Activated CD8-positive, alpha-beta memory T cell treated with anti-CD3 and anti-CD28 coated beads for 24 hours (primary cell): ENCODE data around the gene PSMB2.
A peak's percentile ranks its signal among the peaks of the same experiment; 100 is the strongest.
"Not testable (repeated sequence)": the region's sequence is repeated elsewhere in the genome, so short reads cannot be mapped to it uniquely, and the experiment has no call there.

ENCODE experiments used
- DNase-seq: peaks from one replicate; pipeline ENCODE4 v3.0.0-alpha.2; 2020

PSMB2 gene

DNA sequence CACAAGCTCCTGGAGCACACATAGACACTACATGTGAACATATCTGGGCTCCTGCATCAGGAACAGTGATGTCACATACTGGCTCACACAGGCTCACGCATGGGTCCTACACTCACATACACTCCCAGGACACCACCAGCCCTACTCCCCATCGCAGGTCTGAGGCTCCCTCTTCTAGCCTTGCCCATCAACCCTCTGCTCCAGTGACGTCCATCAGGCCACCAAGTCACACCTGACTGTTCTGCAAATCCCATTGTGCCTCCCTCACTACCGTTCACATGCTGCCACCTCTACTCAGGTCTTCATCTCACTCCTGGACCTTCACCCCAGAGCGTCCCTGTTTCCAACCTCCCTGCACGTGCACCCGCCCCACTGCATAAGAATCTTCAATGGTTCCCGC, 50.1 kb downstream of the PSMB2 start:
- DNase-seq: peak; percentile 17

DNA sequence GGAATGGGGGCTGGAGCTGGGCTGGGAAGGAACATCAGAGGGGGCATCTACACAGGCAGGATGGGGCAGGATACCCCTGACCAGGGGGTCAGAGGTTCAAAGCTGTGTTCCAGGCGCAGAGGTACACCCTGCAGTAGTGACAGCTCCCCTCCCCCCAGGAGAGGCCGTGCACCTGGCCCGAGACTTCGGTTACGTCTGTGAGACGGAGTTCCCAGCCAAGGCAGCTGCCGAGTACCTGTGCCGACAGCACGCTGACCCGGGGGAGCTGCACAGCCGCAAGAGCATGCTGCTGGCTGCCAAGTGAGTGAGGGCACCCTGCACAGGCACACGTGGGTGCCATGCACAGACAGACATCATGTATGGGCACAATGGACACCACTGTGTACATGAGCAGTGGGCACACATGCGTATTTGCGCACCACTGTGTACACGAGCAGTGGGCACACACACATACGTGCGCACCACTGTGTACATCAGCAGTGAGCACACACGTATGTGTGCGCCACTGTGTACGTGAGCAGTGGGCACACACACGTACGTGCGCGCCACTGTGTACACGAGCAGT, 50.8 kb downstream of the PSMB2 start:
- DNase-seq: peak; percentile 44

DNA sequence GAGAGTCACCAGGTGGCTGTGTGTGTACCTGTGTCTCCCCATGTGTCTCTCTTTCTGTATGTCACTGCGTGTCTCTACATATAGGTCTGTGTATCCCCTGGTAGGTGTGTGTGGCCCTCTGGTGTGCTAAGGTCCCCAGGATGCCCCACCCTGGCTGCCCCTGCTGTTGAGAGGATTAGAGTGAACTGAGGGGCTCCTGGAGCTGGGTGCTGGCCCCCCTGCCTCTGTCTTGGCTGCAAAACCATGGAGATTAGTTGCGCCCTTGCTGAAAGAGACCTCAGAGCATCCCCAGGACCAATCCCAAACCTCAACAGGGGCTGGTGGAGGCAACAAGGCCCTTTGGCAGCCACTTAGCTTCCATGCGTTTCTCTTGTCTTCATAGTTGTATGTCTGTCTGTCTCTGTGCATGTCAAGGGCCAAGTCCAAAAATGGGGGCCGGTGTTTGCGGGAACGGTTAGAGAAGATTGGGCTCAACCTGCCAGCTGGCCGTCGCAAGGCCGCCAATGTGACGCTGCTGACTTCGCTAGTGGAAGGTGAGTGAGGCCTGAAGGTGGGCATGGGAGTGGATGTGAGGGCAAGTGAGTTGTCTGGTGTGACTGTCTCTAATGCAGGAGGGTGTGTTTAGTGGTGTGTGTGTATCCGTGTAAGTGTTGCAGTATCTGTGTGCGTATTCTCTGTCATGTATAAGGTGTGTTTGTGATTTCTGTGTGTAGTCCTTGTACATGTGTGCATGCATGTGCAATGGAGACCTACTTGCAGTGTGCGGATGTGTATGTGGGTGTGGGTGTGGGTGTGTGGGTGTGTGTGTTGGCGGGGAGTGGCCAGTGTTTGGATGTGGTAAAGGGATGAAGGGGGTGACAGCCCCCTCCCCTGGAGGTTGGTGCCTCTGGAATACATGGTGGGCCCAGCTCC, 51.6 kb downstream of the PSMB2 start:
- peak; percentile 30 for DNase-seq

DNA sequence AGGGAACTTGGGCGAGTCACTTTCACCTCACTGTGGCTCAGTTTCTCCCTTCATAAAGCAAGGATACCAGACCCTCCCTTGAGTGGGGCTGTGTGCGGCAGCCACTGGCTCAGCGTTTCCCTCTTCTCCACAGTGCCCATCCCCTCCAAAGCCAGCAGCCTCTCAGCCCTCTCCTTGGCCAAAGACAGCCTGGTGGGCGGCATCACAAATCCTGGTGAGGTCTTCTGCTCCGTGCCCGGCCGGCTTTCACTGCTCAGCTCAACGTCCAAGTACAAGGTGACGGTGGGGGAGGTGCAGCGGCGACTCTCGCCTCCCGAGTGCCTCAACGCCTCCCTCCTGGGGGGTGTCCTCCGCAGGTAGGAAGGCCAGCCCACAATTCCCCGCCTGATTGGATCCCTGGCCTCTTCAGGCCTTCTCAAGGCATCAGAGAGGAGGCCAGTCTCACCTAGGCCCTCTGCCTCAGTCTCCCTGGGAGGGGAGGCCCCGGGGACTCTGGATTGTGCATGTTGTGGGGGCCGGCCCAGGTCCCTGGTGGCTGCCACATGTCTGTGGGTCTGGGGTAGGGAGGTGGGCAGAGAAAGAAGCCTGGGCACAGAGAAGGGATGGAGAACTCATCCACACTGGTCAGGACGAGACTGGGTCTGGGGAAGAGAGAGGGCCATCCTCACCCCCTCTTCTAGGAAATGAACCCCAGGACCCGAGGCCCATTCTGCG, 53.0 kb downstream of the PSMB2 start:
- no peak for DNase-seq

DNA sequence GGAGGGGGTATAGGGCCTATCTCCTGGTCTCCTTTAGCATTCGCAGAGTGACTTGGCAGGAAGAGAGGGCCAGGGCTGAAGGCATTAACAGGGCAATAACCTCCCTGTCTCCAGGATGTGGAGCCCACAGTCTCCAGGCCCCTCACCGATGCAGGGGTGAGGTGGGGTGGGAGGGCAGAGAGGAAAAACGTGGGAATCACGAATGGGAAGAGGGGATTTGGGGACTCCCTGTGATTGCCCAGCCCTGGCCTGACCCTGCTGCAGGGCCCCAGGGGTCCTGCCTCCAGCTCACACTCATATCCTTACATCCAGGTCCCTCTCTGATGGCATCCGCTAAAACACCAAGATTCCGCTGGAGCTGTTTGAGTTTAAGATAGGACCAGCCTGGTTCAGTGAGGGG, 53.6 kb downstream of the PSMB2 start:
- no peak for DNase-seq

DNA sequence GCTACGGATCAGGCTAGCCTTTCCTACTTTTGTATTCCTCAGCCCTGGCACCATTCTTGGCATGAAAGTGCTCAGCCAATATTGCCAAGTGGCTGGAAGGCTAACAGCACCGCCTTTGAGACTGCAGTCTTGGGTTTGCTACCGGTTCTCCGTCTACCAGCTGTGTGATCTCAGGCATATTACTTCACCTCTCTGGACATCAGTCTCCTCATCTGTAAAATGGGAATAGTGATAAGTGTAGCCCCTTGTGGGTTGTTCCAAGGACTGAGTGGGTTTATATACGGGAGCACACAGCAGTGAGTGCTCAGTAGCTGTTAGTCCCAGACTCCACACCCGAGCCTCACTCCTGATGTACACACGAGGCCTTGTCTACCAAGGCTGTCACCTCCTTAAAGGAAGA, 54.5 kb downstream of the PSMB2 start:
- no peak for DNase-seq

DNA sequence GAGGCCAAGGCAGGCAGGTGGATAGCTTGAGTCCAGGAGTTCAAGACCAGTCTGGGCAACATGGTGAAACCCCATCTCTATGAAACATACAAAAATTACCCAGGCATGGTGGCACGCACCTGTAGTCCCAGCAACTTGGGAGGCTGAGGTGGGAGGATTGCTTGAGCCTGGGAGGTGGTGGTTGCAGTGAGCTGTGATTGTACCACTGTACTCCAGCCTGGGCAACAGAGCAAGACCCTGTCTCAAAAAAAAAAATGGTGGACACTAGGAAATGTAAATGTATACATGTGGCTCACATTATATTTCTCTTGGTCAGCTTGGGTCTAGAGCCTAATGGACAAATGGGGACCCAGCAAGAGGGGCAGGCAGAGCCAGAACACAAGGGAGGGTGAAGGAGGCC, 55.5 kb downstream of the PSMB2 start:
- DNase-seq: not testable (repeated sequence)

DNA sequence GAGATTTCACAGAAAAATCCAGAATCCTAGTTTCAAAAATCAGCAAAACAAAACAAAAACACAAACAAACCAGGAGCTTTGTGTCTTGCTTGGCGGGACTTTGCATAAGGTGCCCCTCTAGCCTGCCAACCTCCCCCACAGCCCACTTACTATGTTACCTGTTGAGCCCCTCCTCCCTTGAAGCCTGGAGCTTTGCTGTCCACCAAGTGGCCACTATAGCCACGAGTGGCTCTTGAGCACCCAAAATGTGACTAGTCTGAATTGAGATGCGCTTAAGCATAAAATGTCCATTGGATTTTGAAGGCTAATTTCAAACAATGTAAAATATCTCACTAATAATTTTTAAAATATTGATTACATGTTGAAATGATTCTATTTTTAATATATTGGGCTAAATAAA, 56.0 kb downstream of the PSMB2 start:
- DNase-seq: no peak

DNA sequence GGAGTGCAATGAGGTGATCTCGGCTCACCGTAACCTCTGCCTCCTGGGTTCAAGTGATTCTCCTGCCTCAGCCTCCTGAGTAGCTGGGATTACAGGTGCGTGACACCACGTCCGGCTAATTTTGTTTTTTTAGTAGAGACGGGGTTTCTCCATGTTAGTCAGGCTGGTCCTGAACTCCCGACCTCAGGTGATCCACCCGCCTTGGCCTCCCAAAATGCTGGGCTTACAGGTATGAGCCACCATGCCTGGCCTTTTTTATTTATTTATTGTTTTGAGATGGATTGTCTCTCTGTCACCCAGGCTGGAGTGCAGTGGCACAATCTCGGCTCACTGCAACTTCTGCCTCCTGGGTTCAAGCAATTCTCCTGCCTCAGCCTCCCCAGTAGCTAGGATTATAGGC, 59.7 kb downstream of the PSMB2 start:
- DNase-seq: not testable (repeated sequence)

DNA sequence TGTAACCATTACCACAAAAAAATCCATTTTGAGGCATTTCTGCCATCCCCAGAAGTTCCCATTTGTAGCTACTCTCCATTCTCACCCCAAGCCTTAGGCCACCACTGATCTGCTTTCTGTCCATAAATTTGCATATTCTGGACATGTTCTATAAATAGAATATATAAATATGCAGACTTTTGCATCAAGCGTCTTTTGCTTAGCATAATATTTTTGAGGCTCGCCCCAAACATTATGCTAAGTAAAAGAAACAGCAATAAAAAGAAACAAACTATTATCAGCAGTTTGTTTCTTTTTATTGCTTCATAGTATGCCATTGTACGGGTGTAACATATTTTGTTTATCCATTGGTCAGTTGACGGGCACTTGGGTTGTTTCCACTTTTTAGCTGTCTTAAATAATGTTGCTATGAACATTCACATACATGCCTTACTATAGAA, 60.4 kb downstream of the PSMB2 start:
- no peak for DNase-seq

DNA sequence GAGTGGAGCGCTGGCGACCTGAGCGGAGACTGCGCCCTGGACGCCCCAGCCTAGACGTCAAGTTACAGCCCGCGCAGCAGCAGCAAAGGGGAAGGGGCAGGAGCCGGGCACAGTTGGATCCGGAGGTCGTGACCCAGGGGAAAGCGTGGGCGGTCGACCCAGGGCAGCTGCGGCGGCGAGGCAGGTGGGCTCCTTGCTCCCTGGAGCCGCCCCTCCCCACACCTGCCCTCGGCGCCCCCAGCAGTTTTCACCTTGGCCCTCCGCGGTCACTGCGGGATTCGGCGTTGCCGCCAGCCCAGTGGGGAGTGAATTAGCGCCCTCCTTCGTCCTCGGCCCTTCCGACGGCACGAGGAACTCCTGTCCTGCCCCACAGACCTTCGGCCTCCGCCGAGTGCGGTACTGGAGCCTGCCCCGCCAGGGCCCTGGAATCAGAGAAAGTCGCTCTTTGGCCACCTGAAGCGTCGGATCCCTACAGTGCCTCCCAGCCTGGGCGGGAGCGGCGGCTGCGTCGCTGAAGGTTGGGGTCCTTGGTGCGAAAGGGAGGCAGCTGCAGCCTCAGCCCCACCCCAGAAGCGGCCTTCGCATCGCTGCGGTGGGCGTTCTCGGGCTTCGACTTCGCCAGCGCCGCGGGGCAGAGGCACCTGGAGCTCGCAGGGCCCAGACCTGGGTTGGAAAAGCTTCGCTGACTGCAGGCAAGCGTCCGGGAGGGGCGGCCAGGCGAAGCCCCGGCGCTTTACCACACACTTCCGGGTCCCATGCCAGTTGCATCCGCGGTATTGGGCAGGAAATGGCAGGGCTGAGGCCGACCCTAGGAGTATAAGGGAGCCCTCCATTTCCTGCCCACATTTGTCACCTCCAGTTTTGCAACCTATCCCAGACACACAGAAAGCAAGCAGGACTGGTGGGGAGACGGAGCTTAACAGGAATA, 64.0 kb downstream of the PSMB2 start:
- peak; percentile 85 for DNase-seq

DNA sequence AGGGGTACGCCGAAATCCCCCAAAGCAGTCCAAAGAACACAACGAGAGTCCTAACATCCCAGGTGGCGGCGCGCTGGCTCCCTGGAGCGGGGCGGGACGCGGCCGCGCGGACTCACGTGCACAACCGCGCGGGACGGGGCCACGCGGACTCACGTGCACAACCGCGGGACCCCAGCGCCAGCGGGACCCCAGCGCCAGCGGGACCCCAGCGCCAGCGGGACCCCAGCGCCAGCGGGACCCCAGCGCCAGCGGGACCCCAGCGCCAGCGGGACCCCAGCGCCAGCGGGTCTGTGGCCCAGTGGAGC, 64.6 kb downstream of the PSMB2 start:
- not testable (repeated sequence) for DNase-seq

DNA sequence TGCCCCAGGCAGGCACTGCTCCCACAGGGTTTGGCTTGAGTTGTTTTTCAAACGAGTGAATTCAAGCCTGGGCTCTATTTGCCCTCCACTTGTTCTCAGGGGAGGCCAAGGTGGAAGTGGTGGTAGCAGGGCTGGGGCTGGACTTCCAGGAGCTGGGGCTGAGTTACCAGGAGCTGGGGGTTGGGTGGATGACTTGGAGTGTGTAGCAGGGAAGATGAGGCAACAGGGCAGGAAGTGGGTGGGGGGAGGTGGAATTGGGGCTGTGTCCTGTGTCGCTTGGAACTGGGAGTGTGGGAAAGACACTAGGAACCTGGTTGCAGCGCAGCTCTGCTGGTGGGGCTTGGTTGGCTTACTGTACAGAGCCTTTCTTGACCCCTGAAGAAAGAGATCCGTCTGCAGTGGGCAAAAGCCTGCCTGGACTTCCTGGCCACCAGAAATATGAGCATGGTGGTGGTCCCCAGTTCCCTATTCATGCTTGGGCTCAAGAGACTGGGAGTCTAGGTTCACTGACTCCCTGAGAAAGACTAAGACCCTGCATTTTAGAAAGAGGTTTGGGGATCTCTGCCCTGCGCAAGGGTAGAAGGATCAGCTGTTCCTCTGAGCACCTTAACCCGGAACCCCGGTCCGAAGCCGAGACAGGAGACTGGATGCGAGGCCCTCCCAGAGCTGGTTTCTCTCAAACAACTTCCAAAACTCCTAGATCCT, 65.1 kb downstream of the PSMB2 start:
- DNase-seq: peak; percentile 65

DNA sequence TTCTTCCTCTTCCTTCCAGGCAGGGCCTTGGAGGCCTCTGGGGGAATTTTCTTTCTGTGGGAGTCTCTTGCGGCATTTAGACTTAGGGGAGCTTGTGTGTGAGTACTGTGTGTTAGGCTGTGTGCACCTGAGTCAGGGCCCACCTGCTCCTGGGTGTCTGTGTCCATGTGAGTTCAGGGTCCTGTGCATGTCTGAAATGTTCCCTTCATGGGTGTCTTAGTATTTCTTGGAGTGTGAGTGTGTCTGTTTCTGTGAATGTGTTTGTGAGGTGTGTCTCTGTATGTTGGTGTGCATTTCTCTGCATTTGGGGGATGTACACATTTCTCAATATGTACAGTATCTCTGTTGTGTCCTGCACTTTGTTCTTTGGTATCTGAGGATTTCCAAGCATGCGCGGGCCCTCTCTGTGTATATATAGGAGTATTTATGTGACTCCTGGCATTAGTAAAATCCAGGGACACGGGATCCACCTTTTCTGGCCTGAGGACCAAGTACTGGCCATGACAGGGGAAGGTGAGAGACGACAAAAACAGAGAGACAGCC, 65.8 kb downstream of the PSMB2 start:
- DNase-seq: no peak

DNA sequence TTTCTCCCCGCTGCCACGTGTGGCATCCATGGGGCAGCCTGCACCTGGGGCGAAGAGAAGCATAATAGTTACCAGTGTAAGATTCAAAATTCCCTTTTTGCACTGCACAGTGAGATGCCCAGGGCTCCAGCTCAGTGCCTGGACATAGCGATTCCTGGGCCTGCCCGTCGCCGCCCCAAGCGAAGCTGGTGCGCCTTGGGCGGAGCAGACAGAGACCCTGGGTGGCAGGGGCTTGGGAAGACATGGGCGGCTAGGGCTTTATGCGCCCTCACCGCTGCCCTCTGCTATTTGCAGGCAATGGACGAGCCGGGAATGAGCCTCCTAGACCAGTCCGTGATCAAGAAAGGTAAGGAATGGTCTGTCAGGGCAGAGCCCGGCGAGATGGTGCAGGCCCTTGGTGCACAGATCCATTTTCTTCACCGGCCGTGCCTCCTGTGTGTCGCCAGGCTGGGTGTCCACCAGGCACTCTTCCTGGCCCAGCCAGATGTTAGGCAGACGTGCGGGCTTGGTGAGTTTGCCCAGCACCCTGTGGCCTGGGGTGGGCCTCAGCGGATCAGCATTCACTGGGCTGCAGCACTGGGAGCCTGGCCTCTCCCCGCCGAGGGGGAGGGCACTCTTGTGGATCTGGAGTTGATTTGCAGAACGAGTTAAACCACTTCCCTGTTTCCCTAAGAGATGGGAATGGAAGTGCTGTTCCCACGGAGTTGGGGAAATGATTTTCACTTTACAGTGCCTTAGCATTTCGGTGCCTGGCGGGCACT, 66.5 kb downstream of the PSMB2 start:
- no peak for DNase-seq

DNA sequence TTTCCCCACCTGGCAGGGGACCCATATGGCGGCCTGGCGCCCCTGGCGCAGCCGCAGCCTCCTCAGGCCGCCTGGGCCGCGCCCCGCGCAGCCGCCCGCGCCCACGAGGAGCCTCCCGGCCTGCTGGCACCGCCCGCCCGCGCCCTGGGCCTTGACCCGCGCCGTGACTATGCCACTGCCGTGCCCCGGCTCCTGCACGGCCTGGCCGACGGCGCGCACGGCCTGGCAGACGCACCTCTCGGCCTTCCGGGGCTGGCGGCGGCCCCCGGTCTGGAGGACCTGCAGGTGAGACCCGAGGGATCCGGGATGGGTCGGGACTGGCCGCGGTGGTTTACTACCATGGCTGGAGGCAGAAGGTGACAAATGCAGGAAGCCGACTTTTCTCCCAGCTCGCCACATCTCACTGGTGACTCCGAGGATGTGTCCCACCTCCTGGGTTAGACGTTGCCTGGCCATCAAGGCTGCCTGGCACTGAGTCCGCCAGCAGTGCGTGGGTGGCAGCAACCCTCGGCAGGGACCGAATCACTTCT, 67.1 kb downstream of the PSMB2 start:
- no peak for DNase-seq

DNA sequence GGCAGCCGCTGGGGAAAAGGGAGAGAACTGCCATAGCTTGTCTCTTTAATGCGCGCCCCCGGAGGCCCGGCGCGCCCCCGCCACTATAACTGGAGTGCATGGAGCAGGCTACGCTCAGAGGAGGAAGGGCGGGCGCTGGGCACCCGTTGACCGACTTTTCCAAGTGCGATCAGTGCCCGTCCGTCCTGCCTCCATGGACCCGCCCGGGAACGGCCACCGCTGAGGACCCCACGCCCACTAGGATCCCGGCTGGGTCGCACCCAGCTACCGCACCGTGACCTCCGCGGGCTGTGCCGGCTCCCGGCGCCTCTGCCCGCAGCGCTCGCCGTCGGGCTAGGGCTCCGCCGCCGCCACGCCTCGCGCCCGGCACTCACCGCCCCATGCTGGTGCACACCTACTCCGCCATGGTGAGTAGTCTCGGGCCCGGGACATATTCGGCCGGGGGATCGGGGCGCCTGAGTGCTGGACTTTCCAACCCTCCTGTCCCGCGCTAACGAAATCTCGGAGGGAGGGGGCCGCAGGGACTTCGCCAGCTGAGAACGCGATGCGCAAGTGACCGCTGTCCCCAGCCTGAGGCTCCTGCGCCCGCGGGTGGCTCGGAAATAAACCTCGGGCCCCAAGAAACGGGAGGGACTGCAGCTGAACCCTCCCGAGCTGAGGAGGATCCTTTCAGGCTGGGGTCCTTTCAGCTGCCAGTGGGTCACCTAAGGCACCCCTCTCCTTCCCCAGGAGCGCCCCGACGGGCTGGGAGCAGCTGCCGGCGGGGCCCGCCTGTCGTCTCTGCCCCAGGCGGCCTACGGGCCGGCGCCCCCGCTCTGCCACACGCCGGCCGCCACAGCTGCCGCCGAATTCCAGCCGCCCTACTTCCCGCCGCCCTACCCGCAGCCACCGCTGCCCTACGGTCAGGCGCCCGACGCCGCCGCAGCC, 67.9 kb downstream of the PSMB2 start, which contains the start of gene TFAP2E:
Gene TFAP2E, plus strand, starts transcription at position 117 of the 927 bp plus-strand sequence. Its CDS starts 264 bp downstream, at position 381.
- DNase-seq: no peak

DNA sequence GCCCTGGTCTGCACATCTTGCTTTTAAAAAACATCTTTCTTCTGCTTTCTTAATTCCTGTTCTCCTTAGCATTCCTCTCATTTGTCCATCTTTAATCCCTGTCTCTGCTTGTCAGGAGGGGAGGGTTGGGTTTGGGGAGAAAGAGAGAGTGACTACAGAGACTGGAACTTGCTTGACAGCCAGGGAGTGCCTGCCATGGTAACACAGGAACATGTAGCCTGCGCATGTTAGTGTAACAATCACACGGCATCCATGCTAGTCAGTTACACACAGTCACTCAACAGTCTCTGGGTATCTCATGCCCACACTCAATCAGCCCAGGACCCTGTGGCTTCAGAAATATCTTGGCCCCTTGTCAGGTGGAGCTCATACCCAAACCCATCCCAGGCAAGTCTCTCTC, 69.0 kb downstream of the PSMB2 start:
- DNase-seq: no peak

DNA sequence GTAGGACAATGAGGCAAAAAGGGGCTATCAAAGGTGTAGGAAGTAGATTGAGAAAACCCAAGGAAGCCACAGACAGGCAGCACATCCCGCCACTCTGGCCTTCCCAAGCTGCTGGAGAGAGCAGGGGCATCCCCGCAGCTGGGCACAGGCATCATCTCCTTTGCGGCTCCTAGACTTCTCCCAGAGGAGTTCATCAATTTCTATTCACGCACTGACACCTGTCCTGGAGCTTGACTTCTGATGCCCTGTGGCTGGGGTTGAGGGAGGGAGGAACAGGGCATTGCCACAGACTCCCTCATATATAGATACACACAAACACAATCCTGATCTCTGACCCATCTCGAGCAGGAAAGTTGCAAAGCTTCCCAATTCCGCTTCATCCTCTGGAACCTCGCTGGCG, 70.1 kb downstream of the PSMB2 start:
- DNase-seq: peak; percentile 33
